ENCODE data around the gene RNU2-1.
"Not testable (repeated sequence)": the region's sequence is repeated elsewhere in the genome, so short reads cannot be mapped to it uniquely, and the experiment has no call there.

Gene RNU2-1

DNA sequence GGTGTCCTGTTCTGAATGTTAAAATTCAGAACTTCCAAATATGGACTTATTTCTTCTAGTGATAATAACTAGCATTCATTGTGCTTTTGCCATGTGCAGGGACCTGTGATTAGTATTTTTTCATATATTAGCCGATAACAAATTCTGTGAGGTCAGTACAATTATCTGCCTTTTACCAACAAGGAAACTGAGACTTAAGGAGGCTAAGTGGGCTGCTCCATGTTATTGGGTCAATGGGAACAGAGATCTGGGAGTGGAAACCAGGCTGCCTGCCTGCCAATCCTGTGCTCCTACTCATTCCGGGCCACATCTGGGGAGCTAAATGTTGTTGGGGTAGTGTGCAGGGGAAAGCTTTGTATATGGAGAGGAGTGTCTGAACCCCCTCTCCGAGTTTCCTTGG is 18.4 kb downstream of the RNU2-1 start:
- no peak for DNase-seq

DNA sequence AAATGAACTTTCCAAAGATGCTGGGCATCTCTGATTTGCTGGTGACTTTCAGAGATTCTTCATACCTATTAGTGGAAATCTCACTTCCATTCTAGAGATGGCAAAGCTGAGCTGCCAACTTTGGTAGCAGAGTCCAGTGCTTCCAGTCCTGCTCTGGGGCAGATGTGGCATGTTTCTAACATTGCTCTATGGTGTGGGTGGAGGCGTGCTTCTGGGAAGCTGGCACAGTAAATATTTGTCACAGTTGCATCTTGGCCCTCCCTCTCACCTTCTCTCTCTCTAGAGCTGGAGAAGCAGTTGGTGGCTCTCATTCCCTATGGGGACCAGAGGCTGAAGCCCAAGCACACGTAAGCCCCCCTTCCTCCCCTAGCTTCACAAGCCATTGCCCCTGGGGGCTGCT is 20.2 kb downstream of the RNU2-1 start:
- no peak for DNase-seq

DNA sequence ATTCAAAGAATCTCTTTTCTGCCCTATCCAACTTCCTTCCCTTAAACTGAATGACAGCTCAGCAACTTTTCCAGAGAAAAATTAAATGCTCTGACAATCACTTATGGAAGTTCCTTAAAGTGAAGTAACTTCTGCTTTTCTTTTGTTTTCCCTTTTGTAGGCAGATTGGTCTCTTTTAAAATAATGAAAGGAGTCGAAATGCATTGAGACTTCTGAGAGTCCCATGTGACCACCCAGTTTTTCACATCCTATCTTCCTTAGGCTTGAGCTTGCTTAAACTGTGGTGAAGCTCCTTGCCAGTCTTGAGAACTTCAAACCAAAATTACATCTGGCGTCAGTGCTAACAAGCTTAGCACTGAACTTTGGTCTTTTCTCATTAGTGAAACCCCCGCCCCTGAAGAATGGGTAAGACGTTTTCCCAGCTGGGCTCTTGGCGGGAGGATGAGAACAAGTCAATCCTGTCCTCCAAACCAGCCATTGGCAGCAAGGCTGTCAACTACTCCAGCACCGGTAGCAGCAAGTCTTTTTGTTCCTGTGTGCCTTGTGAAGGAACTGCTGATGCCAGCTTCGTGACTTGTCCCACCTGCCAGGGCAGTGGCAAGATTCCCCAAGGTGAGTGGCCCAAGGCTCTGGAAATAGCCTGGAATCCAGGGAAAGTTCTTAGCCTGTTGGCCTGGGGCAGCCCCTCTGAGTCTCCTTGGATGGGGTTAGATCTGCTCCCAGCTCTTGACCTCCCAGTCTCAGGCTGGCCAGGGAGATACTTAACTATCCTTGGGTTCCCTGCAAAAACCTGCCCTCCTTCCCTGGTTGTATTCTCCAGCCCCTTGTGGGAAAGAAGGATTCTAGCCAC is 20.9 kb downstream of the RNU2-1 start:
- DNase-seq: peak; percentile 86 to 90

DNA sequence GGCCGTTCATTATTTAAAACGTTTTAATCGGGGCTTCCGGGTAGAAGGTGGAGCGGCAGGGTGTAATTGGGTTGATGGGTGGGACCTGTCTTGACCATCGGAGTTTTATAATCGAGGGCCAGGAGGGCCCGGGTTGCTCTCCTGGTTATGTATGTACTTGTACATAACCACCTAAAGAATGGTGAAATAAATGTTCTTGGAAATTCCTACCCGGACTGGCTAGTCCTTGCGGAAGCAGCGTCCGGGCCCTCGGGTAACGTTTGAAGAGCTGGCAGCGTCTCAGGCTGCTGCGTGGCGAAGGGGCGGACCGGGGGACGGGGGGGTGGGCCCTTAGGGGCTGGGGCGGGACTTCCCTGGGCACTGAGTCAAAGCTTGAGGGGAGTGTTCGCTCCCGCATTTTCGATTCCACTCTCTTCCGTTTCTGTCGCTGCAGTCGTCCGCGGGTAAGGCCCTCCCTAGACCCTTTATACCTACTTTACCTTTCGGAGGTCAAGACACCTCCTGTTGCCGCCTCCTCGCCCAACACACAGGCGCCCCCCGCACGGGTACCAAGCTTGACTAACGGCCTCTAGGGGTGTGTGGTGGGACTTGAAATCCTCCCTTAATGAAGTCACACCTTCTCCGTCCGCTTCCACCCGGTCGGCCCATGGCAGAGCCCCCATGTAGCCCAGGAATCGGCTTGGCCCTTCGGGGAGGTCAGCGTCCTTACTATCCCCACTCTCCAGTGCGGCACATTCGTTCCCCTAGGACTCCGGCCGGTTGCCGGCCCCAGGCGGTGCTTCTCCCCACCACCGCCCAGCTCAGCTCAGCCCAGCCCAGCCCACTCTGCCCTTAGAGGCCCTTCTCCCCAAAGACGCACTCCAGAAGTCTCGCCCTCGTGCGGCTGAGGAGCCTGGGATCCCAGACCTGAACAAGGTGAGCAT is 22.0 kb downstream of the RNU2-1 start, which contains the start of gene TMEM106A:
Gene TMEM106A, plus strand, starts transcription at position 396 of the 923 bp plus-strand sequence. CDS start 1,167 bp downstream, outside the sequence.
- DNase-seq: peak; percentile 88 to 90

DNA sequence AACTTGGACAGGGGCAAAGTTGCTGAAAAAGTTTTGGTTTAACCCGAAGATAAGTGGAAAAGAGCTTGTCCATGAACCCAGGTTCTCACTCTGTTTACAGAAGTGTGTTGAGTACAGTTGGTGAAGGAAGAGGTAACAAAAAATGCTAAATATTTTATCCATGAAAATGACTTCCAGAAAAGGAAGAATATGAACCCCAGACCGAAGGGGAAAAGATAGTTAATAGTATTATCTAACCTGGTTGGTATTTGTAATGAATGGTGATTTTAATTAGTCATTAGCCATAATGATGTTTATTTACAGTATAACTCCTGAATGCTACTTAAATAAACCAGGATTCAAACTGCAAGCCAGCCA is 22.7 kb downstream of the RNU2-1 start:
- DNase-seq: no peak

DNA sequence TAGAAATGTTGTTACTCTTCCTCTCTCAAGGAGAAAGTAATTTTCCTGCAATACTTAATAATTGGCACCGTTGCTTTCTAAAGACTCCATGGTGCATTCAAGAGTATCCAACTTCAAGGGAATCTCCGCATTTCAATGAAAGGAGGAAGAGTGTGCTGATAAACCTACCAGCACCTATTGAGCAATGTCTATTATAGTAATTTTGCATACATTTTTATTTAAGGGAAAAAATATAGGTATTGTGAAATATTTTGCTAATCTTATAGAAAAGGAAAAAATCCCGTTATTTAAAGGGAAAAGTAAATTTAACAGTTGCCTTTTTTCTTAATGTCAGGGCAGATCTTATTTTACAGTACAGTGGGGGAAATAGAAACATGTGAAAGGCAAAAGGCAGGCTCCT is 23.2 kb downstream of the RNU2-1 start:
- no peak for DNase-seq

DNA sequence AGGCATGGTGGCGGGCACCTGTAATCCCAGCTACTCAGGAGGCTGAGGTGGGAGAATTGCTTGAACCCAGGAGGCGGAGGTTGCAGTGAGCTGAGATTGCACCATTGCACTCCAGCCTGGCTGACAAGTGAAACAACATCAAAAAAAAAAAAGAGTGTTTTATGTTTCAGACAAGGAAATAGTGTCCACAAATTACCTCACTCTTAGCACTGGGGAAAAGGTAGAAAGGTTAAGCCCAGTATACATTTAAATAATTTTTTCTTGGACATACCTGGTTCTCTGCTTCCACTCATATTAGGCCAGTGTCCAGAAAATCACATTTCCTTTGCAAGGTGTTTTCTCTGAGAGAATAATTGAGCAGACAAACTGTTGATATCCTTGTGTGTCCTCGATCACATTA is 30.8 kb downstream of the RNU2-1 start:
- DNase-seq: not testable (repeated sequence)

DNA sequence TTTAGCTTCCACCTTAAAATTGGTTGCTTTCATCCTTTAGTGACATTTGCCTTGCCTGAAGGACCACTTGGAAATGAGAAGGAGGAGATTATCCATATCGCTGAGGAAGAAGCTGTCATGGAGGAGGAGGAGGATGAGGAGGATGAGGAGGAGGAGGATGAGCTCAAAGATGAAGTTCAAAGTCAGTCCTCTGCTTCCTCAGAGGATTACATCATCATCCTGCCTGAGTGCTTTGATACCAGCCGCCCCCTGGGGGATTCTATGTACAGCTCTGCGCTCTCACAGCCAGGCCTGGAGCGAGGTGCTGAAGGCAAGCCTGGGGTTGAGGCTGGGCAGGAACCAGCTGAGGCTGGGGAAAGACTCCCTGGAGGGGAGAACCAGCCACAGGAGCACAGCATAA is 33.6 kb downstream of the RNU2-1 start:
- no peak for DNase-seq

DNA sequence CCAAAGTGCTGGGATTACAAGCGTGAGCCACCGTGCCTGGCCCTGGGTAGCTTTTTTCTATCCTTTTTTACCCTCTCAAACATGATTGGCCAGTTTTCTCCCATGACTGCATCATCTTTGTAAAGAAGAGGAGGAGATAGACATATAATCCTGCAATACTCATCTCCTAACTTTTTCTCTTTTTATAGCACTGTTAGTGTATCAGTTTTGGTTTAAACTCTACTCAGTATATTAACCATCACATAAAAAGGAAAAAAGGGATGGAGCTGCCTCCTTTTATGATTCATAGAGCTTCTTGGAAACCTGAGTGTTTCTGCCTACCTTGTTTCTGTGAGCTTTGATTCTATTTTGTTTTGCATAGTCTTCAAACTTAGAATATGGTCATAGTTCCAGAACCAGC is 34.1 kb downstream of the RNU2-1 start:
- DNase-seq: no peak

DNA sequence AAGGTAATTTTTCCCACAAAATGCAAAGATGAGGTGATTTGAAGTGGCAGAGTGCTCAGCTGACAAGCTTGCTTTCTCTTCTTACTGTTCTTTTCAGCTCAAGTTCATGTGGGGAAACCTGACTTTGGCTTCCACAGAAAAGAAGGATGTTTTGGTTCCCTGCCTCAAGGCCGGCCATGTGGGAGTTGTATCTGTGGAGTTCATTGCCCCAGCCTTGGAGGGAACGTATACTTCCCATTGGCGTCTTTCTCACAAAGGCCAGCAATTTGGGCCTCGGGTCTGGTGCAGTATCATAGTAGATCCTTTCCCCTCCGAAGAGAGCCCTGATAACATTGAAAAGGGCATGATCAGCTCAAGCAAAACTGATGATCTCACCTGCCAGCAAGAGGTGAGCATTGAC is 40.5 kb downstream of the RNU2-1 start:
- DNase-seq: no peak

DNA sequence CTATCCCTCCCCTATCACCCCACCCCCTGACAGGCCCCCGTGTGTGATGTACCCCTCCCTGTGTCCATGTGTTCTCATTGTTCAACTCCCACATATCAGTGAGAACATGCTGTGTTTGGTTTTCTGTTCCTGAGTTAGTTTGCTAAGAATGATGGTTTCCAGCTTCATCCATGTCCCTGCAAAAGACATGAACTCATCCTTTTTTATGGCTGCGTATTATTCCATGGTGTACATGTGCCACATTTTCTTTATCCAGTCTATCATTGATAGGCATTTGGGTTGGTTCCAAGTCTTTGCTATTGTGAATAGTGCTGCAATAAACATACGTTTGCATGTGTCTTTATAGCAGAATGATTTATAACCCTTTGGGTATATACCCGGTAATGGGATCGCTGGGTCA is 47.1 kb downstream of the RNU2-1 start:
- DNase-seq: not testable (repeated sequence)

DNA sequence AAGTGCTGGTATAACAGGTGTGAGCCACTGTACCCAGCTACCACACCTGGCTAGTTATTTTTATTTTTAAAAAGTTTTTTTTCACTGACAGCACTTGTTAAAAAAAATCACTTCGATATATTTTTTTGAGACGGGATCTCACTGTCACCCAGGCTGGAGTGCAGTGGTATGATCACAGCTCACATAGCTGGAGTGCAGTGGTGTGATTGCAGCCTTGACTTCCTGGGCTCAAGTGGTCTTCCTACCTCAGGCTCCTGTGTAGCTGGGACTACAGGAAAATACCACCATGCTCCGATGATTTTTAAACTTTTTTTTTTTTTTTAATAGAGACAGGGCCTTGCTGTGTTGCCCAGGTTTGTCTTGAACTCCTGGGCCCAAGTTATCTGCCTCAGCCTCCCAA is 49.9 kb downstream of the RNU2-1 start:
- no peak for DNase-seq
